GM18508 (cell line): Measurements from ENCODE around the gene ARL2BP.

Source experiments
- ATAC-seq: cut with Tn5 transposase; IDR thresholded peaks from one replicate; pipeline ENCODE4 v1.9.1; 2021; ENCODE audit warnings: moderate number of reproducible peaks; ENCODE audit not compliant: insufficient read depth, unreplicated experiment

The ARL2BP gene

GRCh38 chr16:57234707-57235092 lies 10.4 kb upstream of the ARL2BP start:
- no peak for ATAC-seq

DNA sequence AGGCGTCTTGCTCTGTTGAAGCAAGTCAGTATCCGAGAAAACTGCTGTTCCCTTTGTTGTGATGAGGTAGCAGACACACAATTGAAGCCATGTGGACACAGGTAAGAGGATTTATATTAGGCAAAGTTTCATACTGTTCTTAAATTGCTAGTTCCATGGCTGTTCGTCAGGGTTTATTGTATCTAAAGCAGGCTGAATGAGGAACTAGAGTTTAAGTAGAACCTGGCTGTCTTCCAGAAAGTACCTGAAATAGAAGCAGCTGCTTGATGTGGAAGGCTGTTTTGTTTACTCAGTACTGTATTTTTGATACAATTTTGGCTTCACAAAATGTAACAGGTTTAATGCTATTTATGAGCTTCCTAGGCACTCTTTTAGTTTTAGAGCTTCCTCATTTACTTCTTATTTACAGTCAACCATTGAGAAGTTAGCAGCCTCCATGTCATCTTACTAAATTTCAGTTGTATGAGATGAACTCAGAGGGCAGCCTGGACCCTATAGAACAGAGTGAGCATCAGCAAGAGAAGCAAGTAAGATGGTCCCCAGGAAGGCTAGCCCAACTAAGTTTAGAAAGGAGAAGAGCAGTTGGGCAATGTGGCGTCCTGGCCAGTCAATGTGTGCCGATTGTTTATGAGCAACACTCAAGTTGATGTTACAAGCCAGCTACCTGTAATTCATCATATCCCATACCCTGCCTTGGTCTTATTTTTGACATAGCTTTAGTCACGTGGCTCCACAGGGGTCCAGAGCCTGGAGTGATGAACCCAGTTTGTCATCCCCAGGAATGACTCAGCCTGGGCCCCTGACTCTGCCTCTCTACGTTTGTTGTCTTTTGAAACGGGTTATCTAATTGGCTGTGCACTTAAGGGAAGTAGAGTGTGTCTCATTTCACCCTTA lies 9.7 kb upstream of the ARL2BP start:
- ATAC-seq: no peak

DNA sequence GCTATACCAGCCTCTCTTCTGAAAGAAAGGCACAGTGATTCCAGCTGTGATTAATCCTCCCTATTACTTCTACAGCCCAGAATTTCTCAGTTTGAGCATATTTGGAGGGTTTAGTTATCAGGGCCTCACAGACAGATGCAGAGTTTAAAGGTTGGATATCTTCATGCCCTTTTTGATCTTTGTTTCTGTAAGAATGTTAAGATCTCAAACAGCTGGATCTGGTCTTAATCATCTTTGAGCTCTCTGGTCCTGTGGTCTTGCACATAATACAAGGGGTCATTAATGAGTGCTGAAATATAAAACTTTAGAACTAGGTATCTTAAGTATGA lies 9.1 kb upstream of the ARL2BP start:
- no peak for ATAC-seq

- ATAC-seq: no peak
Observed at GRCh38 chr16:57238682-57239081, 6.4 kb upstream of the ARL2BP start.

DNA sequence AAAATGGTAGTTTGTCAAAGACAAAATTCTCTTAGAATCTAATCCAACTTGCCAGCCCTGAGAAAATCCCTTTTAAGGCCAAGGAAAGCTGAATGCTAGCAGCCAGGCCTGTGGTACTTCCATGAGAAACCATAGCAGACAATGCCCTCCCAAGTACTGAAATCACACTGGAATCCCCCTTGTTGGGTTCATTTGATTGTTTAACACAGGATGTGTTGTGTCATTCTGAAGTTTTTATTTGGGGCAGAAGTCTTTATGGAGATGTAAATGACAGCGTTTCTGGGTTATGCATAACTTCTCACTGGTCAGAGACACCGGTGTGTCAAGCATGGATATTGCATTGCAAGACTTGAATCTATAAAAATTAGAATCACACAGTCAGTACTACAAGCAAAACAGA lies 6.0 kb upstream of the ARL2BP start:
- no peak for ATAC-seq

DNA sequence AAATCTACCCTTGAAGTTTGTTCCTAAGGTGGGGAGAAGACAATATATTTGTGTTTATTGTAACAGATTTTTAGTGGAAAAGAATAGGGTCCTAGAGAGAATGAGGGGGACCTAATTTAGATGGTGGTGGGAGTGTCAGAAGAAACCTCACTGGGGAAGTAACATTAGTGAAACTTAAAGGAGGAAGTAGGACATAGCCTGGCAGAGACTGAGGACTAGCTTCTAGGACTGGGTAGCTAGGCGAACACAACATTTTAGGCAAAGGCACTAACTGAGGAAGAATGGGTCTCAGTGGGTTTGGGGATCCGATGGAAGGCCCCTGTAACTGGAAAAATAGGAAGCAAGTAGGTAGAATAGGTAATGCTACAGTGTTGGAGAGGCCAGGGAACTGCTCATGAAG lies 4.2 kb upstream of the ARL2BP start:
- ATAC-seq: no peak

- no peak for ATAC-seq
Observed at GRCh38 chr16:57242650-57243049, 2.4 kb upstream of the ARL2BP start.

DNA sequence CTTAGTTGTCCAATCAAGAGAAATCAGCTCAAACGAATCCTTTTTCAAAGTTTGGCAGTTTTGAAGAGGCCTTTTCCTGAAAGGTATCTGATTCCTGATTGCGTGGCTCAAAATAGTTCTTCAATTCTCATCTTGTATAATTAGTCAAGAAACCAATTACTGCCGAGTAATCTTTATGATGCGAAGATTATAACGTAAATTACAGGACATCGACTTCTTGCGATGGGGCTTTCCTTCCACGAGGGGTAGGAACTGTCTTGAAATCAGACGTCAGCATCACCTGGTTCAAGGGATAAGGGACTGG lies 644 bp upstream of the ARL2BP start:
- ATAC-seq: no peak

DNA sequence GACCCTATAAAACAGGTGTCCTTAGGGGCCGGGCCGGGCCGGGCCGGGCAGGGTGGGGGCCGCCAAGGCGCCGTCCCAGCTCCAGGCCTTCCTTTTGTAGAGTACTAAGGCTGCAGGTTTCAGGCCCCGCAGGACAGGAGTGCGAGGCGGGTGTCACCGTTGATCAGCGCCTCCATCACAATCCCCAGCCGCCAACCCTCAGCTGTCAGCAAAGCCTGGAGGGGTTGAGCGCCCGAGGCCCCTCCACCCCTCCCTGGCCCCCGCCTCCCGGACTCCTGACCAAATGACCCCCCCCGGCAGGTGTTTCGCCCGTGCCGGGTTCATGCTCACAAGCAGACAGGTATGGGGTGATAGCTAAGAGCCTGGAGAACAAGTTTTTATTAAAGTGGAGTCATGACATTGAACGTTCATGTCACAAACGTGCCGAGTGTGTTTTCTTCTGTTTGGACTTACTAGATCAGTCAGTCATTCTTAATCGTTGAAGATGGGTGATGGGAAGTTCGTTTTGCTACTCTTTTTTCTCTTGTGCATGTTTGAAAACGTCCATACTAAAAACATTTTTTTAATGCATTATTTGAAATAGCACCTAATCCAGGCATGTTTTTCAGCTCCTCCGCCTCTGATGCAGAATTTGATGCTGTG lies 534 bp downstream of the ARL2BP start:
- ATAC-seq: no peak

GRCh38 chr16:57251352-57251751 lies 6.3 kb downstream of the ARL2BP start:
- ATAC-seq: no peak

DNA sequence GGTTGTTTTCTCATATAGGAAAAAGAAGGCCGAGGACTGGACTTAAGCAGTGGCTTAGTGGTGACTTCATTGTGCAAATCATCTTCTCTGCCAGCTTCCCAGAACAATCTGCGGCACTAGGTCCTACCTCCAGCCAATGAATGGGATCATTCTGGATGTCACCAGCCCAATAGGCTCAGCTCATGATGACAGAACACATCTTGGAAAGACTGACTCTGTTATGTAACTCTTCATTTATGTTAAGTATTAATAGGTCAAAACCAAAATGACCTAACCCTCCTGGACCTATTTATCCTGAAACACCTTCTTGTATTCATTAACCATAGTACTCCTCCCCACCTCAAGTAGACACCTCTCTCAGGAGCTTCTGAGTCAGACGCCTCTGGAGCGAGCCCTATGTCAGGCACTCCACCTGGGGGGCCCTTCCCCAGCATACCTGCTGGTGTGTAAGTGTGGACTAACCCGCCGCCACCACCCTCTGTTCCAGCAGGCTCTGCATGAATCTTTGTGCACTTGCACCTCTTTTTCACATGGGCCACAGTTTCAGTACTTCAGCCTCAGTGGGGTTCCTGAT lies 7.2 kb downstream of the ARL2BP start:
- ATAC-seq: no peak

DNA sequence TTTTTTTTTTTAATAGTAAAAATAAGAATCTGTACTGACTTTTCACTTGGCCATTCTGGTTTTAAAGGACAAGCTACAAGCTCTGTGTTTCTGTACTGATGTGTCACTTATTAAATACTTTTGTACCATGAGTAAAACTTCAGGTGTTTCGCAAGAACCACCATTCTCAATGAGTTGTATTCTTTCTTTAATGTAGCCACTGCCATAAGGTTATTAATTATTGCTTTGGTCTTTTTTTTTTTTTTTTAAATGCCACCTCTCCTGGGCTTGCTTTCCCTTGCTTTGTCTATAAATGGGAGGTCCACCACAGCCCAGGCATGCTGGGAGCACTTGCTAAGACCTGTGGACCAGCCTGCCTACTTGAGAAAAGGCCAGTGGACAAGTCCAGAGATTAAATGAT lies 8.4 kb downstream of the ARL2BP start:
- no peak for ATAC-seq

DNA sequence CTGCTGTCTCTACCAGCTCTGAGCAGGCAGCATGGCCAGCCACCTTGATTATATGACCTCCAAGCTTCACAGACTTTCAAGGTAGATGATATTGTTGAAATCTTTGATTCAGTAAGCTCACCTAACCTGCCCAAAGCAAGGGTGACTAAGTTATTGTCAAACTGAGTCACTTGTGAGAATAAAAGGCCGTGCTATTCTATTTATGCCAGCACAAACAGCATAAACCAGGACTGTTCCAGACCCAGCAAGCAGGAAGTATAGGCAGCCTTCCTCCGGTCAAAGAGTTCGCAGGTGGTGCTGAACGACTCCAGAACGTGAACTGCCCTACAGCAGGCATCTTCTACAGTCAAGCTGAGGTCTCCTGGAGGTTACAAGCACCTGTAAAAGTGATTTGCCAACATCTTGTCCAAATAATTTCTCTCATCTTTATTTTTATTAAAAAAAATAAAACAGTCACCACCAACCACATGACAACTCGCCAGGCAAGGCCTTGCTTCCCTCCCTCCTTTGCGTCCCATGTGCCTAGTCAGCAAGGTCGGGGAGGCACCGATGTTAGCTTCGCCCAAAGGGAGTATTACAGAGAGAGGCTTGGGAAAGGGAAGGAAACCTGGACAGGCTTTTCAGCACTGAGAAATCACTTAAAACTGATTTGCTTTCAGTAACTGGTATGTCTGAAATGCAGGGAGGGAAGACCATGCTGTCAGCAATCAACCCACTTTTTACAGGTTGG lies 10.8 kb downstream of the ARL2BP start:
- ATAC-seq: no peak

DNA sequence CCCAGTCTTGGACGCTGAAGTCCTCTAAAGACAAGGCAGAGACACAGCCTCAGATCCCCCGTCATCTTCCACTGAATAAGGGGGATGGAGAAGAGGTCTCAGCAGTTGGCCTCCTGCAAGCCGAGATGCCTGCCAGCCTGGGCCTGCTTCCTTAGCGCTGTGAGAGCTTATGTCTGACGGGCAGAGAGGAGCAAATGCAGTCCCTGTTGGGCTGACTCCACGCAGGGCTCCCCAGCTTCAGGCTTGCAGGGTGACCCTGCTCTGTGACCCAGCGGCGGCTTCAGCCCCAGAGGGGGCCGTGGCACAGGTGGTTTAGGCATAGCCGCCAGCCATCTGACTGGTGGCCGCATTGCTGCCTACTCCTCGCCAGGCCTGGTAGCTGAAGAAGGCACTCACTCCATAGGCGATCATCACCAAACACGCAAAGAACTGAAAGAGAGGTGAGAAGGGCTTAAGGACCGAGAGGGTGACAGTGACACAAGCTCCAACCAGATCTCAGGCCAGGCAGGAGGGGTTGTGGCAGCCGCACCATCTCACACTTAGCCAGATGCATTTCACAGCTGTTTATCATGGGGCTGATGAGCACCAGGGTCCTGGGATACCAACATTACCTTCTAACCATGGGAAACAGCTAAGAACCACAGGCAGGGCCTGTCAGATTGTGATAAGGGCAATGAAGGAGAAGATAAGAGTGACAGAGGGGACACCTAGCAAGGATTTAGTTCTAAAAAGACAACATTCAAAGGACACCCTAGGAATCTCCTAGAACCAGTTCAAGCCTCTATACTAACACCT lies 11.7 kb downstream of the ARL2BP start:
- ATAC-seq: no peak

GRCh38 chr16:57257455-57258070 lies 12.5 kb downstream of the ARL2BP start:
- ATAC-seq: no peak

DNA sequence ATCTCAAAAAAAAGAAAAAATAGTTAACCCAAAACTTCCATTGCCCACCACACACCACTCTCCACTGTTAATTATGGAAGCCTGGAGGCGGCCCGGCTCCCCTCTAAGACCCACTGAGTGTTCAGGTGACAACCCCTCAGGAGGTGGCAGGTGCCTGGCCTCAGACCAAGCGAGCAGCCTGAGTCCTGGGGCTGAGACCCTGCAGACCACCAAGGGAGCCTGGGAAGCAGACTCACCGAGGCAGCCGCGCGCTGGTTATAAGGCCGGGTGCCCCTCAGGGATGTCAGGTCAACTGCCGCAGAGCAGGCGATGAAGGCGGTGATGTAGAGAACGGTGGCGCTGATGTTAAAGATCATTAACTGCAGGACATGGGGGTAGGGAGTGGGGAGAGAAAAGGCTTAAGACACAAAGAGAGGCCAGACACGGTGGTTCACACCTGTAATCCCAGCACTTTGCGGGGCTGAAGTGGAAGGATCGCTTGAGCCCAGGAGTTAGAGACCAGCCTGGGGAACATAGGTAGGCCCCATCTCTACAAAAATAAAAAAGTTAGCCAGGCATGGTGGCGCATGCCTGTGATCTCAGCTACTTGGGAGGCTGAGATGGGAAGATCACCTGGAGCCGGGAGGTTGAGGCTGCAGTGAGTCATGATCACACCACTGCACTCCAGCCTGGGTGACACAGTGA lies 13.3 kb downstream of the ARL2BP start:
- ATAC-seq: no peak

GRCh38 chr16:57258910-57259475 lies 13.9 kb downstream of the ARL2BP start:
- ATAC-seq: no peak

- no peak for ATAC-seq
Observed at GRCh38 chr16:57260294-57260929, 15.4 kb downstream of the ARL2BP start.

- ATAC-seq: no peak
Observed at GRCh38 chr16:57261806-57262205, 16.7 kb downstream of the ARL2BP start.
